ENCODE data around the gene TCEAL5.
"Not testable (repeated sequence)": the region's sequence is repeated elsewhere in the genome, so short reads cannot be mapped to it uniquely, and the experiment has no call there.

DNA sequence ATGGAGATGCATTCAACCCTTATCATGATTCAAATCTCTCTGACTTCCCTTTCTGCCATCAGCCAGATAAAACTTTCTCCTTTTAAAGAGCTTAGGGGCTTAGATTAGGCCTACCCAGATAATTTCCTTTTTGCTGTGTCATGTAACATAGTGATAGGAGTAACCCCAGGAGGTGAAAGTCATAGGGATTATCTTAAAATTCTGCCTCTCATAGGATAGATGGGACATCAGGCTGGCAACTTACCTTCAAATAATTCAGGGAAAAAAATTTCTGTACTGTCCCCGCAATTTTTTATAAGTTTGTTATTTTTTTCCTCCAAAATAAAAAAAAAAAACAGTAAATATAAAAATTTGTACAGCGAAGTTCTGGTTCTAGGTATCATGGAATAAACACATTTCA lies 40.9 kb downstream of the TCEAL5 start:
- TF ChIP-seq ELF4 (IDR thresholded peaks at IDR 0.05); LEF1 (IDR thresholded peaks at IDR 0.05; ENCODE audit: borderline replicate concordance); SP1 (IDR thresholded peaks at IDR 0.05); NFRKB (IDR thresholded peaks at IDR 0.05); SUZ12 (IDR thresholded peaks at IDR 0.05); ZNF384 (IDR thresholded peaks at IDR 0.05): not testable (repeated sequence)

Measured in HEK293T (cell line).